PC-9 (cell line): Measurements from ENCODE around the gene BOC. TPM values are rescaled to one million over a fixed set of nuclear protein-coding genes. Genes with fewer than 3 reads are reported as not detected.

ENCODE experiments used
- BruUV-seq: library from RNA; stranded (reverse); fragments of 400-500 nt; replicated peaks from 2 replicates; lab custom pipeline; 2021; lab: Mats Ljungman, UMichigan
- CTCF ChIA-PET: fragments of 300-600 bp; sonication (Branson Sonifier 250); formaldehyde crosslinking; loops from one replicate; lab custom pipeline; 2022; ENCODE audit warnings: antibody characterized with exemption; lab: Charles Lee
- POLR2A ChIA-PET: fragments of 300-600 bp; sonication (Branson Sonifier 250); formaldehyde crosslinking; loops from one replicate; lab custom pipeline; 2022; ENCODE audit warnings: antibody characterized with exemption; ENCODE audit not compliant: unreplicated experiment; lab: Charles Lee
- DNase-seq, 2 experiments: peaks; one replicate each; pipeline versions ENCODE4 v3.0.0 to v3.0.0-alpha.2; 2015 to 2022; ENCODE audit warnings: mixed read lengths in 1 of 2
- H2AFZ ChIP-seq: fragments of 200-600 bp; sonication (generic); 2 replicates; pipeline ENCODE4 v1.8.1; 2017; ENCODE audit warnings: antibody characterized with exemption
- H3F3A ChIP-seq: fragments of 200-600 bp; sonication (generic); 2 replicates; pipeline ENCODE4 v1.8.1; 2017; ENCODE audit warnings: antibody characterized with exemption, mild to moderate bottlenecking, low read depth; ENCODE audit not compliant: insufficient read depth
- H3K27ac ChIP-seq: fragments of 200-600 bp; sonication (generic); 2 replicates; pipeline ENCODE4 v1.6.1; 2016; ENCODE audit warnings: mixed run types
- H3K27me3 ChIP-seq: fragments of 200-600 bp; sonication (generic); 2 replicates; pipeline ENCODE4 v1.6.1; 2016; ENCODE audit warnings: low read depth, mixed run types; ENCODE audit not compliant: insufficient read depth
- H3K36me3 ChIP-seq: fragments of 200-600 bp; sonication (generic); 2 replicates; pipeline ENCODE4 v1.6.1; 2016; ENCODE audit warnings: low read depth, mixed run types
- H3K4me1 ChIP-seq: fragments of 200-600 bp; sonication (generic); replicated peaks from 2 replicates; pipeline ENCODE4 v1.6.1; 2016; ENCODE audit warnings: mixed run types; ENCODE audit not compliant: insufficient read depth
- H3K4me2 ChIP-seq: fragments of 200-600 bp; sonication (generic); 2 replicates; pipeline ENCODE4 v1.6.1; 2017; ENCODE audit warnings: mixed run types
- H3K4me3 ChIP-seq: fragments of 200-600 bp; sonication (generic); 2 replicates; pipeline ENCODE4 v1.6.1; 2016; ENCODE audit warnings: mixed run types
- H3K79me2 ChIP-seq: fragments of 200-600 bp; sonication (generic); 2 replicates; pipeline ENCODE4 v1.6.1; 2017; ENCODE audit warnings: low read depth, mixed run types
- H3K9me2 ChIP-seq: fragments of 200-600 bp; sonication (generic); 2 replicates; pipeline ENCODE4 v1.8.1; 2017; ENCODE audit warnings: mild to moderate bottlenecking; ENCODE audit not compliant: insufficient read depth
- H3K9me3 ChIP-seq: fragments of 200-600 bp; sonication (generic); 2 replicates; pipeline ENCODE4 v1.8.1; 2016; ENCODE audit warnings: low read depth; ENCODE audit not compliant: insufficient read depth
- H4K20me1 ChIP-seq: fragments of 200-600 bp; sonication (generic); 2 replicates; pipeline ENCODE4 v1.8.1; 2017; ENCODE audit not compliant: insufficient read depth
- EZH2 ChIP-seq: fragments of 200-600 bp; sonication (generic); IDR thresholded peaks from 2 replicates; pipeline ENCODE4 v1.8.0; 2017; ENCODE audit warnings: antibody characterized with exemption, low read depth
- intact Hi-C: fragments of 100-400 bp; cut with micrococcal nuclease; formaldehyde crosslinking; loops from one replicate; pipeline ENCODE4 v1.10.0; 2022; ENCODE audit not compliant: unreplicated experiment
- total RNA-seq: library from RNA; stranded (reverse); gene quantifications from 2 replicates; pipeline ENCODE4 v1.2.3, GENCODE V29; 2021
- TF ChIP-seq, protein P1 (sequence below): fragments of 200-600 bp; sonication (generic); conservative IDR thresholded peaks from 2 replicates; pipeline ENCODE4 v1.6.1; 2017; ENCODE audit warnings: mixed run types, antibody characterized with exemption, mild to moderate bottlenecking, moderate library complexity

The BOC gene
- total RNA-seq, 1 experiment from 2014 or later = 3.0 TPM

DNA sequence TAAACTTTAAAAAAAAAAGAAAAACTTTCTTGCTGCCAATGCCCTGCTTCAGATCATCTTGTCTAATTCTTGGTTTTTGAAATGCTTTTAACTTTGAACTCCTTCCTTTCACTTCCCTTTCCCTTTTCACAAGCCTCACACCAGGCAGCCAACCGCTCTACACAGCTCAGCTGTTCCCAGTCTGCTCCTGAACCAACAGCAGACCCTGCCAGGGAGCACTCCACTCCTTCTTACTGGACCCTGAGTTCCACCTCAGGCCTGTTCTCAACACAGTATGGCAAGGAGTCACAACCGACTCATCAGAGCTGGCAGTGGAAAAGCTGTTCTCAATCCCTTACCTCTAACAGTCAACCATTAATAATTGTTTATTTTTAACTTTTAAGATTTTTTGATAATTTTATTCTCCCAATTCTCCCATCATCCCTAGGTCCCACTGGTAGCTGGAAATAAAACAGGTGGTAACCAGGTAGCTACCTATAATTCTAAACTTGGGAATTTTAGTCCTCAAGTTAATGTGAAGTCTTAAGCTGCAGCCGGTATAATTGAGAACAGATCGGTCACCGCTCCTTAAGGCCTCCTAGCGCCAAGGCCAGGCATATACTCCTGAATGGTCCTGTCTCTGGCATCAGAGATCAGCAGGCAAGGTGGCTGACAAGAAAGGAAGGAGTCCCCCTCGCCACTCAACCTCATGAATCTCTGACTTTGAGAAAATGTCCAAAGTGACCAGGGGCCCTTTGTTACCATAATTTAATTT lies 43.9 kb downstream of the BOC start:
- ChIA-PET POLR2A (interaction anchor here (0.6 kb wide), 1 partner anchor 673 kb away, joined by 5 read pairs; no protein-coding TSS in a partner anchor), CTCF (no interaction called here)
- TF ChIP-seq, protein P1, sequence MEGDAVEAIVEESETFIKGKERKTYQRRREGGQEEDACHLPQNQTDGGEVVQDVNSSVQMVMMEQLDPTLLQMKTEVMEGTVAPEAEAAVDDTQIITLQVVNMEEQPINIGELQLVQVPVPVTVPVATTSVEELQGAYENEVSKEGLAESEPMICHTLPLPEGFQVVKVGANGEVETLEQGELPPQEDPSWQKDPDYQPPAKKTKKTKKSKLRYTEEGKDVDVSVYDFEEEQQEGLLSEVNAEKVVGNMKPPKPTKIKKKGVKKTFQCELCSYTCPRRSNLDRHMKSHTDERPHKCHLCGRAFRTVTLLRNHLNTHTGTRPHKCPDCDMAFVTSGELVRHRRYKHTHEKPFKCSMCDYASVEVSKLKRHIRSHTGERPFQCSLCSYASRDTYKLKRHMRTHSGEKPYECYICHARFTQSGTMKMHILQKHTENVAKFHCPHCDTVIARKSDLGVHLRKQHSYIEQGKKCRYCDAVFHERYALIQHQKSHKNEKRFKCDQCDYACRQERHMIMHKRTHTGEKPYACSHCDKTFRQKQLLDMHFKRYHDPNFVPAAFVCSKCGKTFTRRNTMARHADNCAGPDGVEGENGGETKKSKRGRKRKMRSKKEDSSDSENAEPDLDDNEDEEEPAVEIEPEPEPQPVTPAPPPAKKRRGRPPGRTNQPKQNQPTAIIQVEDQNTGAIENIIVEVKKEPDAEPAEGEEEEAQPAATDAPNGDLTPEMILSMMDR = no peak
- TF ChIP-seq EZH2 = no peak
- H3K4me3 ChIP-seq = no peak overlapping the region
- H3K36me3 ChIP-seq = no peaks in the 10 kb centered on the region
- no peaks in the 10 kb centered on the region for H3K79me2 ChIP-seq
- H3K9me2 ChIP-seq = no peaks in the 10 kb centered on the region
- no peaks in the 10 kb centered on the region for H3K4me1 ChIP-seq
- no peaks in the 10 kb centered on the region for H3F3A ChIP-seq
- DNase-seq = no peak
- H3K27ac ChIP-seq = no peak overlapping the region
- H2AFZ ChIP-seq = no peak overlapping the region
- intact Hi-C loops = no loop called here
- no peaks in the 10 kb centered on the region; the same call in 1 of the 2 replicates for H3K27me3 ChIP-seq
- no peaks in the 10 kb centered on the region for H3K9me3 ChIP-seq
- BruUV-seq = no TSS peak
- no peak overlapping the region for H3K4me2 ChIP-seq
- H4K20me1 ChIP-seq = no peaks in the 10 kb centered on the region

GRCh38 chr3:113255854-113256615 lies 44.7 kb downstream of the BOC start:
- Histone ChIP-seq H3F3A (no peaks in the 10 kb centered on the region), H3K27ac (no peak overlapping the region), H3K4me2 (no peak overlapping the region), H3K4me1 (no peaks in the 10 kb centered on the region), H3K9me2 (no peaks in the 10 kb centered on the region), H3K27me3 (no peaks in the 10 kb centered on the region; the same call in 1 of the 2 replicates), H3K79me2 (no peaks in the 10 kb centered on the region), H3K36me3 (no peaks in the 10 kb centered on the region), H3K9me3 (no peaks in the 10 kb centered on the region), H4K20me1 (no peaks in the 10 kb centered on the region), H2AFZ (no peak overlapping the region), H3K4me3 (no peak overlapping the region)
- TF ChIP-seq, protein P1 = no peak
- TF ChIP-seq EZH2 = no peak
- ChIA-PET CTCF (no interaction called here), POLR2A (interaction anchor here (0.6 kb wide), 1 partner anchor 673 kb away, joined by 5 read pairs; no protein-coding TSS in a partner anchor)
- BruUV-seq = no TSS peak
- intact Hi-C loops = no loop called here
- DNase-seq = no peak

- no peak for DNase-seq
- no peaks in the 10 kb centered on the region; the same call in 1 of the 2 replicates for H3K27me3 ChIP-seq
- H4K20me1 ChIP-seq = no peaks in the 10 kb centered on the region
- no peaks in the 10 kb centered on the region for H3K4me1 ChIP-seq
- TF ChIP-seq, protein P1 = no peak
- TF ChIP-seq EZH2 = no peak
- H3K4me2 ChIP-seq = no peak overlapping the region
- H3K4me3 ChIP-seq = no peak overlapping the region
- H2AFZ ChIP-seq = no peak overlapping the region
- no peaks in the 10 kb centered on the region for H3F3A ChIP-seq
- ChIA-PET CTCF (interaction anchor here (0.6 kb wide), 1 partner anchor 11 kb away, joined by 3 read pairs; no protein-coding TSS in a partner anchor), POLR2A (no interaction called here)
- intact Hi-C loops = no loop called here
- H3K27ac ChIP-seq = no peak overlapping the region
- no peaks in the 10 kb centered on the region for H3K79me2 ChIP-seq
- no peaks in the 10 kb centered on the region for H3K9me3 ChIP-seq
- no TSS peak for BruUV-seq
- no peaks in the 10 kb centered on the region for H3K9me2 ChIP-seq
- no peaks in the 10 kb centered on the region for H3K36me3 ChIP-seq
Measured at GRCh38 chr3:113258361-113258760, 47.0 kb downstream of the BOC start.
